ENCODE data around the gene IFNA13.

- TF ChIP-seq GATA2 (IDR thresholded peaks at IDR 0.05; ENCODE audit: low read depth, low read length) (no peak), GATA3 (IDR thresholded peaks at IDR 0.05; ENCODE audit: low read depth, low read length) (no peak)
Measured at GRCh38 chr9:21326526-21327139, 41.2 kb downstream of the IFNA13 start.
